HG03103 (cell line): ENCODE measurements around the gene TARBP1.
"Not testable (repeated sequence)": the region's sequence is repeated elsewhere in the genome, so short reads cannot be mapped to it uniquely, and the experiment has no call there.

Source experiments
- ATAC-seq: cut with Tn5 transposase; IDR thresholded peaks from one replicate; pipeline ENCODE4 v1.9.1; 2021; ENCODE audit warnings: low read depth; ENCODE audit not compliant: unreplicated experiment

The TARBP1 gene

GRCh38 chr1:234478481-234479309 lies at the start of gene TARBP1:
Gene TARBP1 (minus strand): TSS chr1:234479179. CDS start chr1:234479103, 76 bp downstream.
- ATAC-seq, result peak; percentile 53

- ATAC-seq, result no peak
Observed at GRCh38 chr1:234528074-234528865, 49.3 kb upstream of the TARBP1 start.

GRCh38 chr1:234527346-234527745 lies 48.4 kb upstream of the TARBP1 start:
- ATAC-seq, result no peak

- no peak for ATAC-seq
Observed at GRCh38 chr1:234526922-234527321, 47.9 kb upstream of the TARBP1 start.

GRCh38 chr1:234525099-234525799 lies 46.3 kb upstream of the TARBP1 start:
- no peak for ATAC-seq

GRCh38 chr1:234521836-234522235 lies 42.9 kb upstream of the TARBP1 start:
- ATAC-seq, result no peak

- no peak for ATAC-seq
Observed at GRCh38 chr1:234520908-234521817, 42.2 kb upstream of the TARBP1 start.

GRCh38 chr1:234519506-234519905 lies 40.5 kb upstream of the TARBP1 start:
- no peak for ATAC-seq

- ATAC-seq, result no peak
Observed at GRCh38 chr1:234518876-234519275, 39.9 kb upstream of the TARBP1 start.

- not testable (repeated sequence) for ATAC-seq
Observed at GRCh38 chr1:234518086-234518485, 39.1 kb upstream of the TARBP1 start.

GRCh38 chr1:234517110-234517802 lies 38.3 kb upstream of the TARBP1 start:
- ATAC-seq, result no peak

- no peak for ATAC-seq
Observed at GRCh38 chr1:234515821-234516241, 36.9 kb upstream of the TARBP1 start.

GRCh38 chr1:234515411-234515810 lies 36.4 kb upstream of the TARBP1 start:
- ATAC-seq, result no peak

GRCh38 chr1:234512451-234512861 lies 33.5 kb upstream of the TARBP1 start:
- no peak for ATAC-seq

GRCh38 chr1:234509457-234510328 lies 30.7 kb upstream of the TARBP1 start:
- ATAC-seq, result no peak

GRCh38 chr1:234507626-234508387 lies 28.8 kb upstream of the TARBP1 start:
- ATAC-seq, result no peak

GRCh38 chr1:234507089-234507488 lies 28.1 kb upstream of the TARBP1 start:
- ATAC-seq, result no peak

- ATAC-seq, result no peak
Observed at GRCh38 chr1:234505769-234506102, 26.8 kb upstream of the TARBP1 start.
